Nephron progenitor cell (in vitro differentiated cells): ENCODE results near the gene CACNA2D3.

ENCODE experiments used
- DNase-seq: peaks from one replicate; pipeline ENCODE4 v3.0.0; 2021
- H3K27ac Mint-ChIP-seq: 2 replicates; pipeline ENCODE4 v1.8.0; 2021; ENCODE audit warnings: mild to moderate bottlenecking, moderate library complexity, mixed read lengths
- H3K27me3 Mint-ChIP-seq: 2 replicates; pipeline ENCODE4 v1.8.0; 2021; ENCODE audit warnings: mild to moderate bottlenecking, low read depth, mixed read lengths; ENCODE audit not compliant: poor library complexity
- H3K36me3 Mint-ChIP-seq: 2 replicates; pipeline ENCODE4 v1.8.0; 2021; ENCODE audit warnings: low read depth, mixed read lengths
- H3K4me1 Mint-ChIP-seq: 2 replicates; pipeline ENCODE4 v1.8.0; 2021; ENCODE audit warnings: mixed read lengths
- H3K4me3 Mint-ChIP-seq: 2 replicates; pipeline ENCODE4 v1.8.0; 2021; ENCODE audit warnings: mild to moderate bottlenecking, moderate library complexity, mixed read lengths
- H3K9me3 Mint-ChIP-seq: 2 replicates; pipeline ENCODE4 v1.8.0; 2021; ENCODE audit warnings: mild to moderate bottlenecking, moderate library complexity, mixed read lengths
- TF ChIP-seq, protein P1 (sequence below): fragments of 200-600 bp; sonication (generic); IDR thresholded peaks from 2 replicates; pipeline ENCODE4 v1.5.0; 2021; ENCODE audit warnings: antibody characterized with exemption

Gene CACNA2D3

DNA sequence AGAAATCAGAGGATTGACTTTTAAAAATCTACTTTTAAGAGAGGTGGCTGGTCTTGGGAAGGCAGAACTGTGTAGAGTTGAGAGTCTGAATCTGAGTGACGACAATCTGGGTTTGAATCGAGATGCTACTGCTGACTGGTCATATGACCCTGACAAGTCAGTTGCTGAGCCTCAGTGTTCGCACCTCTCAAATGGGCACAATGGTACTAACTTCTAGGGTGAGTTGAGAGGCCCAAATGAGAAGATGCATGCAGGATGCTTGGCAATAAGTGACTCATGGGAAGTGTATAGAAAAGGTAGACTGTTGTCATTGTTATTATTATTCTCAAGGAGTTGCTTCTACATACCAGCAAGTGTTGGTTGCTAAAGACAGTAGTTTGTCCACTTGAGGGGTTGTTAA lies 10.3 kb downstream of the CACNA2D3 start:
- Mint-ChIP-seq H3K4me1 (peaks cover 24% of the 10 kb centered on the region), H3K27me3 (peaks cover 48% of the 10 kb centered on the region), H3K36me3 (no peaks in the 10 kb centered on the region)

DNA sequence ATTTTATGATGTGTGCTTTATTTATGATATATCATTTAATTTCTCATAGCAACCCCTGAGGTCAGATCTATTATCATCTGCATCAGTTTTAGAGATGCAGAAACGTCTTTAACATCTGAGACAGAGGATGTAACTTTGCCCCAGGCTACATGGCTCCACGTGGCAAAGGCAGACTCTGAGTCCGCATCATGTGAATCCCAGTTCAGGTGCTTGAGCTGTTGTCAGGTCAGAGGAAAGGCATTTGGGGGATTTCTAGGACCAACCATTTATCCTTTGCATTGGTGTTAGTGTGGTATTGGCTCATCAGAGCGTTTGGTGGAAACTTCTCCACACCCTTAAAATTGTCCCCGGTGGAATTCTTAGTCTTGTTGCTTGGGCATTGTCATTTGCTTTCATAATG lies 10.8 kb downstream of the CACNA2D3 start:
- no peak overlapping the region for H3K27ac Mint-ChIP-seq
- H3K4me3 Mint-ChIP-seq, result no peak overlapping the region
- H3K36me3 Mint-ChIP-seq, result no peaks in the 10 kb centered on the region
- TF ChIP-seq, protein P1, sequence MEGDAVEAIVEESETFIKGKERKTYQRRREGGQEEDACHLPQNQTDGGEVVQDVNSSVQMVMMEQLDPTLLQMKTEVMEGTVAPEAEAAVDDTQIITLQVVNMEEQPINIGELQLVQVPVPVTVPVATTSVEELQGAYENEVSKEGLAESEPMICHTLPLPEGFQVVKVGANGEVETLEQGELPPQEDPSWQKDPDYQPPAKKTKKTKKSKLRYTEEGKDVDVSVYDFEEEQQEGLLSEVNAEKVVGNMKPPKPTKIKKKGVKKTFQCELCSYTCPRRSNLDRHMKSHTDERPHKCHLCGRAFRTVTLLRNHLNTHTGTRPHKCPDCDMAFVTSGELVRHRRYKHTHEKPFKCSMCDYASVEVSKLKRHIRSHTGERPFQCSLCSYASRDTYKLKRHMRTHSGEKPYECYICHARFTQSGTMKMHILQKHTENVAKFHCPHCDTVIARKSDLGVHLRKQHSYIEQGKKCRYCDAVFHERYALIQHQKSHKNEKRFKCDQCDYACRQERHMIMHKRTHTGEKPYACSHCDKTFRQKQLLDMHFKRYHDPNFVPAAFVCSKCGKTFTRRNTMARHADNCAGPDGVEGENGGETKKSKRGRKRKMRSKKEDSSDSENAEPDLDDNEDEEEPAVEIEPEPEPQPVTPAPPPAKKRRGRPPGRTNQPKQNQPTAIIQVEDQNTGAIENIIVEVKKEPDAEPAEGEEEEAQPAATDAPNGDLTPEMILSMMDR, result no peak
- DNase-seq, result no peak
- H3K9me3 Mint-ChIP-seq, result no peaks in the 10 kb centered on the region
- H3K4me1 Mint-ChIP-seq, result peaks cover 24% of the 10 kb centered on the region
- peaks cover 48% of the 10 kb centered on the region for H3K27me3 Mint-ChIP-seq

More for the DNA sequence above, 10.3 kb downstream of the CACNA2D3 start:
- Mint-ChIP-seq H3K9me3 (no peaks in the 10 kb centered on the region), H3K4me3 (no peak overlapping the region), H3K27ac (no peak overlapping the region)
- DNase-seq, result no peak
- TF ChIP-seq, protein P1, result no peak

DNA sequence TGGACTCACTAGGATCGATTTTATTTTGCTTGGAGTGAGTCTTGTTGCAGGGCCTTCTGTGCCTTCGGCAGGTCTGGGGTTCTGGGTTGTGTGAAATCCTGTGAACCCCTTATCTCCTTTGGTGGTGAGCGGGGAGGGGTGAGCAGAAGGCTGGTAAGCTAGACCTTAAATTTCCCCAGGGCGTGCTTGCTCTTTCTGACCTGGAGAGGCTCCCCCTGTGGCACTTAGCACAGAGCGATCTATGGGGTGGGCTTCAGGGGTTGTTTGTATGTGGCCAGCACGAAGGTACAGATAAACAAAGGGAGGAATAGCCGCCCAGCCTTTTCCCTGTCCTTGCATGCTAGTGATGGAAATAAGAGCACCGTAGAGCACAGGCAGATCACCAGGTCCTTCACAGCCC lies 11.8 kb downstream of the CACNA2D3 start:
- no peaks in the 10 kb centered on the region for H3K9me3 Mint-ChIP-seq
- H3K27ac Mint-ChIP-seq, result no peak overlapping the region
- H3K4me3 Mint-ChIP-seq, result no peak overlapping the region

DNA sequence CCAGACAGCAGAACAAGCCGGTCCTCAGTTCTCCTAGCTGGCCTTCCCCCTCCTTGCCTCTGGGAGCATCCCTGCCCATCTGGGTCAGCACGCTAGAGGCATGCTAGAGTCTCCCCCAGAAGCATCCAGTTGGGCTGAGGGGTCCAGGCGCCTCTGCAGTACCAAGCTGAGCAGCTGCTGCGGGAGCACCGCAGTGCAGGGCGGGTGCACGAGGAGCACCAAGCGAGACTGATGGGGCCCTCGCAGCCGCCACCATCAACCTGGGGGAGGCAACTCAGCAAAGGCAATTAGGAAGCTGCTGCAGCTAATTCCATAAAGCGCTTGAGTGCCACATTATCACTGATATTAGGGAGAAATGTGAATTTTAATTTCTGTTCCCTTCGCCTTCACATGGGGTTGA lies 12.4 kb downstream of the CACNA2D3 start:
- TF ChIP-seq, protein P1, result no peak
- Mint-ChIP-seq H3K9me3 (no peaks in the 10 kb centered on the region), H3K27ac (no peak overlapping the region), H3K4me3 (no peak overlapping the region), H3K27me3 (peaks cover 56% of the 10 kb centered on the region), H3K4me1 (peaks cover 24% of the 10 kb centered on the region), H3K36me3 (no peaks in the 10 kb centered on the region)
- no peak for DNase-seq

More for the DNA sequence above, 11.8 kb downstream of the CACNA2D3 start:
- peaks cover 24% of the 10 kb centered on the region for H3K4me1 Mint-ChIP-seq
- TF ChIP-seq, protein P1, result no peak
- H3K36me3 Mint-ChIP-seq, result no peaks in the 10 kb centered on the region
- H3K27me3 Mint-ChIP-seq, result peaks cover 56% of the 10 kb centered on the region
- DNase-seq, result no peak

DNA sequence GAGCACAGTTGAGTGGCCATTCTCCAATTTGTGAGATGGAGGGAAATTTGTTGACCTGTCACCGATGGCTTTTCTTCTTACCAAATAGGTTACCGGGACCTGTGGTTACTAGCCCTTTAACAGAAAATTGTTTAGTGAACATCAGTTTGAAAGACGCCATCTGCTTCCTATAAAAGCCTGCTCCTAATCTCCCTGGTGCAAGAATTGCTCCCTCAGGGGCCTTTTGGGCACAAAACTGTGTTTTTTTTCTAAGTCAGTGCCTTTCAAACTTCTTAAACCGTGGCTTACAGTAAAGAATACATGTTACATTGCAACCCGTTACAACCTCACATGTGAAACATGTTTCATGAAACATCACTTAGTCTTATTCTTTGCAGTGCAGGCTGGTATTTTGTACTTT lies 15.0 kb downstream of the CACNA2D3 start:
- H3K4me3 Mint-ChIP-seq, result no peak overlapping the region
- no peaks in the 10 kb centered on the region for H3K9me3 Mint-ChIP-seq
- TF ChIP-seq, protein P1, result no peak
- peaks cover 49% of the 10 kb centered on the region for H3K27me3 Mint-ChIP-seq
- no peak for DNase-seq
- no peaks in the 10 kb centered on the region for H3K36me3 Mint-ChIP-seq
- peaks cover 24% of the 10 kb centered on the region for H3K4me1 Mint-ChIP-seq
- H3K27ac Mint-ChIP-seq, result no peak overlapping the region

DNA sequence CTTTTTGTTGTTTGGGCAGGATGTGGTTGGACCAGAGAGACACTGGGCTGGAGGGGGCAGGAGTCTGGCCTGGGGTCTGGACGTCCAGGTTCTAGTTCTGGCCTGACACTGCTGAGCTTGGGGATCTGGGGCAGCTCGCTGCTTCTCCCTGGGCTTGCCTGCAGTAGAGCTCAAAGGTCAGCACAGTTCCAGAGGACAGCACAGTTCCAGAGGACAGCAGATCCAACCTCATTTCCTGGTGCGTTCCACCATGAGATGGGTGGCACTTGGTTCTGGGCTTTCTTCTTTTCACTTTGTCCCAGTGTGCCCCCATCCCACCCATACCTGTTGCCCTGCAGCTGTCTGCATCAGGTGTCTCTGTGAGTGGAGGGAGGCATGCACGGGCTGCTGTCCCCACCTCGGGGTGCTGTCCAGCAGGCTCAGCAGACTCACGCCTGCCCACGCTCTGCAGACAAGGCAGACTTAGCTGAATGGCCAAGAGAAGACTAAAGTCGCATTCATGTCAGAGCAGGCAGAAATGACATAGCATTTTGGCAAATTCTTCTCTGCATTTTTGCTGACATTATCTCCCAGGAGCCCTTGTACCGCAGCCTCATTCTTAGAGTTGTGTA lies 16.7 kb downstream of the CACNA2D3 start:
- DNase-seq, result no peak
- Mint-ChIP-seq H3K27me3 (peaks cover 37% of the 10 kb centered on the region), H3K36me3 (no peaks in the 10 kb centered on the region), H3K4me3 (no peak overlapping the region), H3K4me1 (peaks cover 22% of the 10 kb centered on the region), H3K27ac (no peak overlapping the region), H3K9me3 (no peaks in the 10 kb centered on the region)
- TF ChIP-seq, protein P1, result no peak
